Measurements from ENCODE around the gene CDKL1.

GRCh38 chr14:50354527-50354926 is 42.2 kb downstream of the CDKL1 start:
- TF ChIP-seq, protein P1, sequence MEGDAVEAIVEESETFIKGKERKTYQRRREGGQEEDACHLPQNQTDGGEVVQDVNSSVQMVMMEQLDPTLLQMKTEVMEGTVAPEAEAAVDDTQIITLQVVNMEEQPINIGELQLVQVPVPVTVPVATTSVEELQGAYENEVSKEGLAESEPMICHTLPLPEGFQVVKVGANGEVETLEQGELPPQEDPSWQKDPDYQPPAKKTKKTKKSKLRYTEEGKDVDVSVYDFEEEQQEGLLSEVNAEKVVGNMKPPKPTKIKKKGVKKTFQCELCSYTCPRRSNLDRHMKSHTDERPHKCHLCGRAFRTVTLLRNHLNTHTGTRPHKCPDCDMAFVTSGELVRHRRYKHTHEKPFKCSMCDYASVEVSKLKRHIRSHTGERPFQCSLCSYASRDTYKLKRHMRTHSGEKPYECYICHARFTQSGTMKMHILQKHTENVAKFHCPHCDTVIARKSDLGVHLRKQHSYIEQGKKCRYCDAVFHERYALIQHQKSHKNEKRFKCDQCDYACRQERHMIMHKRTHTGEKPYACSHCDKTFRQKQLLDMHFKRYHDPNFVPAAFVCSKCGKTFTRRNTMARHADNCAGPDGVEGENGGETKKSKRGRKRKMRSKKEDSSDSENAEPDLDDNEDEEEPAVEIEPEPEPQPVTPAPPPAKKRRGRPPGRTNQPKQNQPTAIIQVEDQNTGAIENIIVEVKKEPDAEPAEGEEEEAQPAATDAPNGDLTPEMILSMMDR (conservative IDR thresholded peaks at IDR 0.05; ENCODE audit: low read depth, low read length) = no peak
- TF ChIP-seq EZH2 (IDR thresholded peaks at IDR 0.05; ENCODE audit: low read length, unreplicated experiment) (no peak), EZH2phosphoT487 (IDR thresholded peaks at IDR 0.05; ENCODE audit: borderline replicate concordance, low read length) (no peak)
